Thoracic aorta (tissue), 2 donors: Measurements from ENCODE around the gene DPY19L3. TPM values are rescaled to one million over a fixed set of nuclear protein-coding genes. Genes with fewer than 3 reads are reported as not detected.

Source experiments
- ATAC-seq: fragments of 150-250 bp; one replicate; pipeline ENCODE4 v1.8.0; 2017; ENCODE audit warnings: low read depth; ENCODE audit not compliant: insufficient number of reproducible peaks, low FRiP score
- DNase-seq: peaks from one replicate; pipeline ENCODE4 v3.0.0-alpha.2; 2020; ENCODE audit warnings: low spot score
- H3K27ac ChIP-seq, 2 donors: fragments of 200-600 bp; sonication (generic); 1 replicate in 1 of 2; 2 replicates in 1 of 2; pipeline ENCODE4 v1.5.1; 2016; ENCODE audit warnings: mild to moderate bottlenecking in 2 of 2, moderate library complexity in 2 of 2
- H3K27me3 ChIP-seq: fragments of 200-600 bp; sonication (generic); replicated peaks from 2 replicates; pipeline ENCODE4 v1.6.0; 2016; ENCODE audit warnings: mild to moderate bottlenecking; ENCODE audit not compliant: insufficient read depth
- H3K36me3 ChIP-seq: fragments of 200-600 bp; sonication (generic); one replicate; pipeline ENCODE4 v1.5.1; 2016
- H3K4me1 ChIP-seq, 2 donors: fragments of 200-600 bp; sonication (generic); 1 replicate in 1 of 2; 2 replicates in 1 of 2; pipeline versions ENCODE4 v1.5.1 to v1.6.0; 2016; ENCODE audit warnings: low read depth in 2 of 2, mild to moderate bottlenecking in 1 of 2; ENCODE audit not compliant: control insufficient read depth in 1 of 2
- H3K4me3 ChIP-seq: fragments of 200-600 bp; sonication (generic); 2 replicates; pipeline ENCODE4 v1.5.1; 2016; ENCODE audit warnings: mild to moderate bottlenecking
- H3K9me3 ChIP-seq: fragments of 200-600 bp; sonication (generic); 2 replicates; pipeline ENCODE4 v1.5.1; 2016
- CTCF ChIP-seq: fragments of 200-600 bp; sonication (generic); IDR thresholded peaks from one replicate; pipeline ENCODE4 v1.5.1; 2019; ENCODE audit warnings: antibody characterized with exemption
- total RNA-seq, 2 donors: library from RNA; depleted of rRNA; stranded (reverse); fragments of >200 nt; gene quantifications; one replicate each; pipeline versions ENCODE4 v1.1.0 to v1.2.3, GENCODE V29; 2016

The DPY19L3 gene
- total RNA-seq, 2 donors from 2014 or later = 22.1 to 32.9 TPM

- DNase-seq (no peak), ATAC-seq (no peak)
- TF ChIP-seq CTCF = no peak
- Histone ChIP-seq H3K27me3 (no peaks in the 10 kb centered on the region), H3K36me3 (peaks cover 5% of the 10 kb centered on the region), H3K4me1 (peaks cover 19 to 31% of the 10 kb centered on the region in 2 donors), H3K9me3 (no peaks in the 10 kb centered on the region), H3K4me3 (no peak overlapping the region), H3K27ac (peak overlapping the region; percentile 58 to 96)
Measured at GRCh38 chr19:32362318-32362691, 43.3 kb upstream of the DPY19L3 start.

- no peaks in the 10 kb centered on the region for H3K9me3 ChIP-seq
- H3K4me3 ChIP-seq = no peak overlapping the region
- peaks cover 22 to 31% of the 10 kb centered on the region in 2 donors for H3K4me1 ChIP-seq
- H3K27me3 ChIP-seq = no peaks in the 10 kb centered on the region
- H3K27ac ChIP-seq = peak overlapping the region; percentile 58 to 96
- ATAC-seq (no peak), DNase-seq (no peak)
- H3K36me3 ChIP-seq = peaks cover 4% of the 10 kb centered on the region
- TF ChIP-seq CTCF = no peak
Measured at GRCh38 chr19:32363175-32363574, 42.4 kb upstream of the DPY19L3 start.

GRCh38 chr19:32363632-32364031 lies 41.9 kb upstream of the DPY19L3 start:
- no peaks in the 10 kb centered on the region for H3K36me3 ChIP-seq

GRCh38 chr19:32364040-32364439 lies 41.5 kb upstream of the DPY19L3 start:
- Histone ChIP-seq H3K27me3 (no peaks in the 10 kb centered on the region), H3K36me3 (no peaks in the 10 kb centered on the region), H3K4me3 (no peak overlapping the region), H3K27ac (peak overlapping the region; percentile 58 to 96), H3K4me1 (peaks cover 24 to 31% of the 10 kb centered on the region in 2 donors), H3K9me3 (no peaks in the 10 kb centered on the region)
- TF ChIP-seq CTCF = no peak
- ATAC-seq (peak; percentile 59), DNase-seq (no peak)

More at GRCh38 chr19:32363632-32364031, 41.9 kb upstream of the DPY19L3 start:
- Histone ChIP-seq H3K4me3 (no peak overlapping the region), H3K27ac (peak overlapping the region; percentile 58 to 96), H3K4me1 (peaks cover 24 to 31% of the 10 kb centered on the region in 2 donors), H3K9me3 (no peaks in the 10 kb centered on the region), H3K27me3 (no peaks in the 10 kb centered on the region)
- no peak for DNase-seq
- TF ChIP-seq CTCF = no peak
- ATAC-seq = no peak

GRCh38 chr19:32367063-32367462 lies 38.5 kb upstream of the DPY19L3 start:
- Histone ChIP-seq H3K9me3 (no peaks in the 10 kb centered on the region), H3K4me3 (no peak overlapping the region), H3K27me3 (no peaks in the 10 kb centered on the region), H3K36me3 (no peaks in the 10 kb centered on the region), H3K27ac (no peak overlapping the region), H3K4me1 (peaks cover 20 to 24% of the 10 kb centered on the region in 2 donors)
- TF ChIP-seq CTCF = no peak
- ATAC-seq (no peak), DNase-seq (no peak)
